Measurements from ENCODE around the gene BRAT1.

Gene BRAT1

GRCh38 chr7:2576742-2577491 lies 21.6 kb upstream of the BRAT1 start:
- Histone ChIP-seq H3K4me3 (ENCODE audit: low read length) (no peak overlapping the region), H3K36me3 (replicated peaks; ENCODE audit: insufficient read depth, low read length) (no peaks in the 10 kb centered on the region), H3K9me2 (replicated peaks; ENCODE audit: insufficient read depth, low read length) (no peaks in the 10 kb centered on the region), H3K27ac (ENCODE audit: low read length) (no peak overlapping the region), H3K27me3 (replicated peaks; ENCODE audit: insufficient read depth, low read length) (no peaks in the 10 kb centered on the region), H2AFZ (ENCODE audit: low read length) (no peak overlapping the region), H4K20me1 (ENCODE audit: insufficient read depth, low read length) (no peaks in the 10 kb centered on the region), H3K4me1 (ENCODE audit: low read length) (no peaks in the 10 kb centered on the region), H3K4me2 (ENCODE audit: low read depth, low read length) (no peak overlapping the region), H3K79me2 (ENCODE audit: low read length) (no peaks in the 10 kb centered on the region), H3K9ac (ENCODE audit: low read length) (no peak overlapping the region), H3F3A (ENCODE audit: insufficient read depth, low read length) (no peaks in the 10 kb centered on the region), H3K9me3 (replicated peaks; ENCODE audit: insufficient read depth, low read length) (no peaks in the 10 kb centered on the region)
- TF ChIP-seq CTCF (IDR thresholded peaks at IDR 0.05; ENCODE audit: low read length) (no peak), EZH2phosphoT487 (IDR thresholded peaks at IDR 0.05; ENCODE audit: low read length) (no peak), EZH2 (optimal IDR thresholded peaks at IDR 0.05; ENCODE audit: low read depth, low read length) (no peak)
- no peak for DNase-seq

GRCh38 chr7:2575733-2576340 lies 20.5 kb upstream of the BRAT1 start:
- H3F3A ChIP-seq (ENCODE audit: insufficient read depth, low read length): no peaks in the 10 kb centered on the region
- no peak overlapping the region for H3K27ac ChIP-seq (ENCODE audit: low read length)
- no peaks in the 10 kb centered on the region for H3K79me2 ChIP-seq (ENCODE audit: low read length)
- H3K4me1 ChIP-seq (ENCODE audit: low read length): no peaks in the 10 kb centered on the region
- H3K27me3 ChIP-seq (replicated peaks; ENCODE audit: insufficient read depth, low read length): no peaks in the 10 kb centered on the region
- no peak overlapping the region for H2AFZ ChIP-seq (ENCODE audit: low read length)
- H3K4me3 ChIP-seq (ENCODE audit: low read length): no peak overlapping the region
- no peaks in the 10 kb centered on the region for H3K36me3 ChIP-seq (replicated peaks; ENCODE audit: insufficient read depth, low read length)
- H4K20me1 ChIP-seq (ENCODE audit: insufficient read depth, low read length): no peaks in the 10 kb centered on the region
- no peaks in the 10 kb centered on the region for H3K9me3 ChIP-seq (replicated peaks; ENCODE audit: insufficient read depth, low read length)
- no peak for DNase-seq
- no peak for TF ChIP-seq EZH2 (optimal IDR thresholded peaks at IDR 0.05; ENCODE audit: low read depth, low read length)
- no peak for TF ChIP-seq EZH2phosphoT487 (IDR thresholded peaks at IDR 0.05; ENCODE audit: low read length)
- no peak for TF ChIP-seq CTCF (IDR thresholded peaks at IDR 0.05; ENCODE audit: low read length)
- H3K4me2 ChIP-seq (ENCODE audit: low read depth, low read length): no peak overlapping the region
- no peaks in the 10 kb centered on the region for H3K9me2 ChIP-seq (replicated peaks; ENCODE audit: insufficient read depth, low read length)
- H3K9ac ChIP-seq (ENCODE audit: low read length): no peak overlapping the region

- no peak overlapping the region for H3K4me2 ChIP-seq (ENCODE audit: low read depth, low read length)
- no peak for DNase-seq
- H4K20me1 ChIP-seq (ENCODE audit: insufficient read depth, low read length): no peaks in the 10 kb centered on the region
- no peaks in the 10 kb centered on the region for H3K79me2 ChIP-seq (ENCODE audit: low read length)
- no peak overlapping the region for H3K9ac ChIP-seq (ENCODE audit: low read length)
- TF ChIP-seq EZH2phosphoT487 (IDR thresholded peaks at IDR 0.05; ENCODE audit: low read length) (no peak), EZH2 (optimal IDR thresholded peaks at IDR 0.05; ENCODE audit: low read depth, low read length) (no peak), CTCF (IDR thresholded peaks at IDR 0.05; ENCODE audit: low read length) (no peak)
- no peaks in the 10 kb centered on the region for H3K4me1 ChIP-seq (ENCODE audit: low read length)
- H3K36me3 ChIP-seq (replicated peaks; ENCODE audit: insufficient read depth, low read length): no peaks in the 10 kb centered on the region
- no peaks in the 10 kb centered on the region for H3K27me3 ChIP-seq (replicated peaks; ENCODE audit: insufficient read depth, low read length)
- no peak overlapping the region for H2AFZ ChIP-seq (ENCODE audit: low read length)
- H3K9me3 ChIP-seq (replicated peaks; ENCODE audit: insufficient read depth, low read length): no peaks in the 10 kb centered on the region
- no peak overlapping the region for H3K4me3 ChIP-seq (ENCODE audit: low read length)
- H3K9me2 ChIP-seq (replicated peaks; ENCODE audit: insufficient read depth, low read length): no peaks in the 10 kb centered on the region
- no peaks in the 10 kb centered on the region for H3F3A ChIP-seq (ENCODE audit: insufficient read depth, low read length)
- H3K27ac ChIP-seq (ENCODE audit: low read length): no peak overlapping the region
Measured at GRCh38 chr7:2575046-2575732, 19.9 kb upstream of the BRAT1 start.
